Large intestine (tissue), 3 donors: ENCODE data around the gene UPB1. TPM values are rescaled to one million over a fixed set of nuclear protein-coding genes. Genes with fewer than 3 reads are reported as not detected.
A peak's percentile ranks its signal among the peaks of the same experiment; 100 is the strongest.

Experiments used
- DNase-seq, 2 donors: peaks; one replicate each; pipeline versions ENCODE4 v3.0.0 to v3.0.0-alpha.2; 2013
- H3K27ac ChIP-seq: one replicate; pipeline ENCODE4 v1.5.1; 2013; ENCODE audit warnings: low read length
- H3K27me3 ChIP-seq: 2 replicates; pipeline ENCODE4 v1.6.1; 2013; ENCODE audit warnings: low read length; ENCODE audit not compliant: control insufficient read depth, insufficient read depth
- H3K36me3 ChIP-seq: 2 replicates; pipeline ENCODE4 v1.6.1; 2013; ENCODE audit warnings: low read length; ENCODE audit not compliant: control insufficient read depth, insufficient read depth
- H3K4me1 ChIP-seq: one replicate; pipeline ENCODE4 v1.6.1; 2013; ENCODE audit warnings: low read length; ENCODE audit not compliant: control insufficient read depth, insufficient read depth
- H3K4me3 ChIP-seq: one replicate; pipeline ENCODE4 v1.5.1; 2013; ENCODE audit warnings: low read length
- H3K9me3 ChIP-seq: one replicate; pipeline ENCODE4 v1.6.1; 2013; ENCODE audit warnings: mild to moderate bottlenecking, low read depth, low read length, moderate library complexity; ENCODE audit not compliant: control insufficient read depth
- WGBS: methylation state at CpG from one replicate; pipeline ENCODE4 v1.1.5; 2013; ENCODE audit warnings: low lambda C conversion rate; ENCODE audit not compliant: insufficient coverage; 5-methylcytosine and 5-hydroxymethylcytosine counted together
- polyA plus RNA-seq: library from polyadenylated mRNA; unstranded; fragments of 120-200 nt; gene quantifications from one replicate; pipeline ENCODE4 v1.2.1, GENCODE V29; 2013

The UPB1 gene
- polyA plus RNA-seq, 1 donor, result 12.2 TPM

DNA sequence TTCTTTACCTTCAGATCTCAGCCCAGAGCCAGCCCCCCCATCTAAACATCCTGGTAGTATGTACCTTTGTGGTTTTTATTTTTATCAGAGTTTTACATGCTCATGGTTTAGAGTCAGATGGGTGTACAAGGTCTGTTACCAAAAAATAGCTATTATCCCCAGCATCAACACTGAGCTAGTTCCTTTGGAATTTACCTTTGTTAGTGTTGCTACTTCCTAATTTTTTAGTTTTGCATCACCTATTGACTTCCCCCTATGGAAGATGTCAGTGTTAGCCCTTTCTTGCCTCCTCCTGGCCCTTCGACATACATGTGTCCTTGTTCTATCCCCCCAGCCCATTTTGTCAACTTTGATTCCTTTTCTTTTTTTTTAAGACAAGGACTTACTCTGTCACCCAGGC lies 7.4 kb downstream of the UPB1 start:
- Histone ChIP-seq H3K27me3 (no peaks in the 10 kb centered on the region), H3K4me3 (no peak overlapping the region), H3K9me3 (no peaks in the 10 kb centered on the region), H3K27ac (no peak overlapping the region), H3K36me3 (no peaks in the 10 kb centered on the region), H3K4me1 (peaks cover 75% of the 10 kb centered on the region)
- 80% methylated on average over 1 of the region's 1 CpG for WGBS
- DNase-seq, result no peak

DNA sequence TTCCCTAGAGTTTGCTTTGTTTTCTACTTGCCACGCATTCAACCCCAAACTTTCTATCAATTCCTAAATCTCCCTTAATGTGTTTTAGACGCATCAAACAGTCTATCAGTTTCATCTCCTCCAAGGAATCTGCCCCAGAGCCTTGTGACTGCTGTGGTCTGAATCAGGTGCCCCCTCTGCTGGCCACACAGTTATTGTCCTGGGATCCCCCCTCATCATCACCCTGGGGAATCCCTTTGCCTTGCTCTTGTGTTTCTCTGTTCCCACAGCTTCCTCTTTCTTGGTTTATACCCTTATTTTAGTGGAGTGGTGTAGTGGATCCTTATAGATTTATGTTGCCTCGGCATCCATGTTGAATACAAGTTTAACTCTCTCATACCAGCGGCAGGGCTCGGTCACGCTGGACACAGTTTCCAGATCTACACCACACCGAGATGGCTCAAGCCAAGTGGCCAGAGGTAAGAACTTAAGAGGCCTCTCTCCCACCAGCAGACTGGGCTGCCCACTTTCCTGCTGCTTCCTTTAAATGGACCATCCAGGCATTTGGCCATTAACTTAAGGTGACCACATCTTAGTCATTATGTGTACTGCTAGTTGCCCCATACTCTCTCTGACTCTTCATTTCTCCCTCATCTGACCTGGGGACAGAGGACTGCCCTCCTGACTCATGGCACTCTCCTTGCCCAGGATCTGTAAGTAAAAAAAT lies 8.2 kb downstream of the UPB1 start:
- Histone ChIP-seq H3K27ac (no peak overlapping the region), H3K36me3 (no peaks in the 10 kb centered on the region), H3K4me3 (no peak overlapping the region), H3K9me3 (no peaks in the 10 kb centered on the region), H3K4me1 (peaks cover 78% of the 10 kb centered on the region), H3K27me3 (no peaks in the 10 kb centered on the region)
- DNase-seq, result peak in 1 of 2 donors; percentile 40
- no CpG with 5 or more reads among the region's 7 CpGs for WGBS

DNA sequence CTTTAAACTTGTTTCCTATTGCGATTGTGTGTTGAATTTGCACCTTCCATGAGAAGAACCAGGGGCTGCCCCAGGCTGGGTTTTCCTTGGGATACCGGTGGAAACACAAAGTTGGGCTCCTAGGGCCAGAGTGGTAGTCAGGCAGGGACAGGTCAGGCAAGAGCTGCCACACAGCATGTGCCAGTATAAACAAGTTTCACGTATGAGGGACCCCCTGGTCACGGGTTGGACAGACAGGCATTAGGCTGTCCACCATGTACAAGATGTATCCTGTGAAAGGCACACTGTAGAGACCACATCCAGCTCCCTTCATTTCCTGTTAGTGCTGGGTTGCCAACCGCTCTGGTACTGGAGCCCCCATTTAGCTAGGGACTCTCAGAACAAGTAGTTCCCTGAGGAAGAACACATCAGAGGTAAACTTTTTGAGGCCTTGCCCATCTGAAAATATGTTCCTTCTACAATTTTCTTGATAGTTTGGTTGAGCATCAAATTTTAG lies 8.8 kb downstream of the UPB1 start:
- no peaks in the 10 kb centered on the region for H3K9me3 ChIP-seq
- H3K36me3 ChIP-seq, result no peaks in the 10 kb centered on the region
- H3K27ac ChIP-seq, result no peak overlapping the region
- peaks cover 75% of the 10 kb centered on the region for H3K4me1 ChIP-seq
- DNase-seq, result no peak
- WGBS, result 100% methylated on average over 1 of the region's 5 CpGs
- H3K4me3 ChIP-seq, result no peak overlapping the region
- no peaks in the 10 kb centered on the region for H3K27me3 ChIP-seq

GRCh38 chr22:24504540-24504939 lies 9.4 kb downstream of the UPB1 start:
- H3K9me3 ChIP-seq, result no peaks in the 10 kb centered on the region
- no peaks in the 10 kb centered on the region for H3K27me3 ChIP-seq
- no peaks in the 10 kb centered on the region for H3K36me3 ChIP-seq
- H3K4me3 ChIP-seq, result no peak overlapping the region
- no peak for DNase-seq
- peaks cover 76% of the 10 kb centered on the region for H3K4me1 ChIP-seq
- peak overlapping the region; percentile 89 for H3K27ac ChIP-seq
- WGBS, result no CpG with 5 or more reads among the region's 2 CpGs

GRCh38 chr22:24504956-24505736 lies 10.0 kb downstream of the UPB1 start:
- Histone ChIP-seq H3K27me3 (no peaks in the 10 kb centered on the region), H3K27ac (peak overlapping the region; percentile 89), H3K4me1 (peaks cover 76% of the 10 kb centered on the region), H3K36me3 (no peaks in the 10 kb centered on the region), H3K4me3 (no peak overlapping the region), H3K9me3 (no peaks in the 10 kb centered on the region)
- peak in 1 of 2 donors; percentile 56 for DNase-seq
- 100% methylated on average over 1 of the region's 3 CpGs for WGBS

- WGBS, result no CpG with 5 or more reads among the region's 6 CpGs
- Histone ChIP-seq H3K4me3 (no peak overlapping the region), H3K36me3 (no peaks in the 10 kb centered on the region), H3K4me1 (peaks cover 72% of the 10 kb centered on the region), H3K9me3 (no peaks in the 10 kb centered on the region), H3K27ac (peak overlapping the region; percentile 89), H3K27me3 (no peaks in the 10 kb centered on the region)
- DNase-seq, result peak in 1 of 2 donors; percentile 79
Observed at GRCh38 chr22:24506802-24507438, 11.8 kb downstream of the UPB1 start.

DNA sequence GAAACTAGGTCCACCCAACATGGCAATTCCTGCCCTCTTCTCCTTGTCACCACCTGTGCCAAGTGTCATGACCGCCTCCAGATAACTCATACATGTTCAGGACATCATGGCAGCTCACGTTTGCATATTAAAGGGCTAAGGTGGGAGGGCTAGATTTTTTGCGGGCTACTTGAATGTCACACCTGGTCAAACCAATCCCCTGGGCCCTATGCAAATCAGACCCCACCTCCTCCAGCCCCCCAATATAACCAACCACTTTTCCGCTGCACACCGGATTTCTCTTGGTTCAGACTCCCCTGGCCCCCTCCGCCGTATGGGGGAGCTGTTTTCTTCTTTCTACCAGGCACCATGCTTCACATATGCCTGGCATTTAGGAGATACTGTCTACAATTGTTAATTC lies 12.6 kb downstream of the UPB1 start:
- no peaks in the 10 kb centered on the region for H3K9me3 ChIP-seq
- no peak for DNase-seq
- H3K4me3 ChIP-seq, result no peak overlapping the region
- H3K27ac ChIP-seq, result peak overlapping the region; percentile 89
- H3K36me3 ChIP-seq, result no peaks in the 10 kb centered on the region
- no peaks in the 10 kb centered on the region for H3K27me3 ChIP-seq
- peaks cover 70% of the 10 kb centered on the region for H3K4me1 ChIP-seq
- no CpG with 5 or more reads among the region's 7 CpGs for WGBS

DNA sequence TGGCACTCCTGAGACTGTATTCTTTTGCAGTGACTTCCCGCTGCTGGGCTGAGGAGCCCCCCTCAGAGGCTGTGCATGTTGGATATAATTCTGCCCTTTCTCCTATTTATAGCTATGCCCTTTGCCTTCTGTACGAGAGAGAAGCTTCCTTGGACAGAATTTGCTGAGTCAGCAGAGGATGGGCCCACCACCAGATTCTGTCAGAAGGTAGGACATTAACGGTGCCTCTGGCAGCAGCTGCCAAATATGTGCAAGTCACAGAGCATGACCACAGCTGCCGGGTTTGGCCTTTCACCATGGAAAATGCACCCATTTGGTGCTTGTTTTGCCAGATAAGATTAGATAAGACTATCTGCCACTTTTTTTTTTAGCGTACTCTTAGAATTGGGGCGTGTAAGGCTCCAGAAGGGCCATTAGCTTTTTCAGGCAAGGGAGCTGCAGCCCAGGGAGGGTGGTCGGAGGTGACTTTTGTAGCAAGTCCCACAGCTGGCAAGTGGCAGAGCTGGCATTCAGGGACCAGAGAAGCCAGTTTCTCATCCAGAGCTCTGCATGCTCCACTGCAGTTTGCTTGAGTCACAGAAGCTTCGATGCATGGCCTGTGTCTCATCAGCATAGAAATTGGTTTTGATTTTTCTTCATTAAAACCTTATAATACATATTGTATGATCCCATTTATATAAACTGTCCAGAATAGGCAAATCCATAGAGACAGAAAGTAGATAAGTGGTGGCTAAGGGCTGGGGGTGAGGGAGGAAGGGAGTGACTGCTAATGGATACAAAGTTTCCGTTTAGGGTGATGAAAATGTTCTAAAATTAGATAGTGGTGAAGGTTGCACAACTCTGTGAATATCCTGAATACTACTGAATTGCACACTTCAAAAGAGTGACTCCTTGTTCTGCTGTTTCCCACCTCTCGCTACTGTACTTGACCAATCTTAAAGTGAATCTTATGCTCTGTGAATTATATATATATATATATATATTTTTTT lies 15.8 kb downstream of the UPB1 start:
- WGBS, result no CpG with 5 or more reads among the region's 10 CpGs
- peak; percentile 69 to 83 for DNase-seq
- peaks cover 78% of the 10 kb centered on the region for H3K4me1 ChIP-seq

DNA sequence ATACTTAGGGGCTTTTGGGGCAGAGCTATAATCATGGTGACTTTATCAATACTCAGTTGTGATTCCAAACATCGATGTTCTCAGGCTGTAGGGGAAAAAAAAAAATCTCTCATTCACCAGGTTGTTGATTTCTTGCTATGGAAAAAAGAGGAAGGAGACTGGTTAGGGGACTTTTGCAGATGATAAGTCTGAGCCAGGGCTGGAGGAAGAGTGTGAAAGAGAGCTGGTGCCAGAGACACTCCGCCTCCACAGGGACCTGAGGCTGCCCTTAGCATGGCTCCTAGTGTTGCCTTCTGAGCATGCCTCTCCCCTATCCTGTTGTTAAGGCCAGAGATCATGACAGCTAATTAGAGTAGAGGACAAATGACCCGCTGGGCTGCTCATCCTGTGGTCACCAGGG lies 16.9 kb downstream of the UPB1 start:
- no peak for DNase-seq
- Histone ChIP-seq H3K27me3 (no peaks in the 10 kb centered on the region), H3K36me3 (no peaks in the 10 kb centered on the region), H3K4me3 (no peak overlapping the region), H3K4me1 (peaks cover 71% of the 10 kb centered on the region), H3K9me3 (no peaks in the 10 kb centered on the region), H3K27ac (no peak overlapping the region)
- no CpG with 5 or more reads among the region's 3 CpGs for WGBS

More for the DNA sequence above, 15.8 kb downstream of the UPB1 start:
- Histone ChIP-seq H3K27me3 (no peaks in the 10 kb centered on the region), H3K9me3 (no peaks in the 10 kb centered on the region), H3K4me3 (no peak overlapping the region), H3K27ac (peak overlapping the region; percentile 59), H3K36me3 (no peaks in the 10 kb centered on the region)
